Measurements from ENCODE around the gene ASCC3.

The ASCC3 gene

DNA sequence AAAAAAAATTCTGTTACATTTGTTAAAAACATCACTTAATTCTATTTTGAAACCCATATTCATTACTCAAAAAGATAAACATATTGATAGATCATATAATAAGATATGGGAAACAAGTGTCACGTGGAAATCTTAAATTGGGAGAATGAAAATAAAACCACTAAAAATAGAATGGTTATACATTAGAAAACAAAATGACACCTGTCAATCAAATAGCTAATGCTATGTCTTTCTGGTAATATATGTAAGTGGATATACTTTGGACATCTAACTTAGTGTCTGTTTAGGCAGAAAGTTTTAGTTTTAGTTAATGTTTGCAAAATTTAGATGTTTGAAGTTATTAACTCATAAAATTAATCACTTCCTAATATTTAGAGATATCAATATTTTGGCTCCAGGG is 321.3 kb downstream of the ASCC3 start:
- Histone ChIP-seq H3K4me1 (ENCODE audit: control insufficient read depth, insufficient read depth, low read length) (no peaks in the 10 kb centered on the region), H3K9me3 (ENCODE audit: control insufficient read depth, insufficient read depth, low read length) (no peaks in the 10 kb centered on the region), H3K27me3 (ENCODE audit: control insufficient read depth, insufficient read depth, low read length) (no peaks in the 10 kb centered on the region), H3K36me3 (ENCODE audit: control insufficient read depth, insufficient read depth, low read length) (no peaks in the 10 kb centered on the region), H3K4me3 (ENCODE audit: low read length) (no peak overlapping the region), H3K27ac (ENCODE audit: low read length) (no peak overlapping the region)
- WGBS (ENCODE audit: insufficient coverage, insufficient read length): no CpG with 5 or more reads among the region's 1 CpG
- no peak for DNase-seq (ENCODE audit: low read depth, low spot score)

DNA sequence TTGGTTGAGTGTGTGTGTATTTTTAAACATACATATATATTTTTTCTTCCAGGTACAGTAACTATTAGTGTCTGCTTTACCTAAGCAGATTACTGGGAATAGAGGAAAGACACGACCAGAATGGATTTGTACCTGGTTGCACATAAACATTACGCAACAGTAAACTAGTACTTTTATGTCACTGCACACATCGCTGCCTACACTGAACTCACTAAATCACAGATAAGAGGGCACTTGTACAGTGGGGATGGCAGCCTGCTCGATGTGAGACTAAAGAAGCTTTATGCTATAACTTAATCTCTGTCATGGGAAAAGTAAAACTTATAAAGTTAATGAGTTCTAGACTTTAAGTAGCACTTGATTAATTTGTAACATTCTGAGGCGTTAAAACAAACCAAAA is 326.9 kb downstream of the ASCC3 start:
- Histone ChIP-seq H3K9me3 (ENCODE audit: control insufficient read depth, insufficient read depth, low read length) (no peaks in the 10 kb centered on the region), H3K27ac (ENCODE audit: low read length) (no peak overlapping the region), H3K36me3 (ENCODE audit: control insufficient read depth, insufficient read depth, low read length) (no peaks in the 10 kb centered on the region), H3K27me3 (ENCODE audit: control insufficient read depth, insufficient read depth, low read length) (no peaks in the 10 kb centered on the region), H3K4me3 (ENCODE audit: low read length) (no peak overlapping the region), H3K4me1 (ENCODE audit: control insufficient read depth, insufficient read depth, low read length) (no peaks in the 10 kb centered on the region)
- DNase-seq (ENCODE audit: low read depth, low spot score): no peak
- no CpG with 5 or more reads among the region's 5 CpGs for WGBS (ENCODE audit: insufficient coverage, insufficient read length)

DNA sequence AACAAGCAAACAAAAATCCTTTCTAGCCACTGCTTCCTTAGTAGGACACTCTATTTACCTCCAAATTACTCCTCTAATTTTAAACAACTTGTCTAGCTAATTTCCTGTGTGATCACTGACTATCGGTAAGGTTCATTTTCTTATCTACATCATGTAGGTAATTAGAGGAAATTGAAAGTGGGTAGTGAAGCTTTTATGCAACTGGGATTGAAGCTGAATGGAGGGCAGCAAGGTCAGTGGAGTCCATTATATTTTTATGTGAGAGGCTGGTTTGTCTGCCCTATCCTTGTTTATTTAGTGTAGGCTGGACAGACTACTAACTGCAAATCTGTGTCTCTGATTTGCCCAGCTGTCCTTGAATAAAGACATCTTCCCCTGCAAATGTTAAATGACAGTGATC is 327.9 kb downstream of the ASCC3 start:
- no peaks in the 10 kb centered on the region for H3K36me3 ChIP-seq (ENCODE audit: control insufficient read depth, insufficient read depth, low read length)
- no peak overlapping the region for H3K4me3 ChIP-seq (ENCODE audit: low read length)
- H3K27me3 ChIP-seq (ENCODE audit: control insufficient read depth, insufficient read depth, low read length): no peaks in the 10 kb centered on the region
- DNase-seq (ENCODE audit: low read depth, low spot score): no peak
- no CpG with 5 or more reads among the region's 1 CpG for WGBS (ENCODE audit: insufficient coverage, insufficient read length)
- H3K27ac ChIP-seq (ENCODE audit: low read length): no peak overlapping the region
- H3K9me3 ChIP-seq (ENCODE audit: control insufficient read depth, insufficient read depth, low read length): no peaks in the 10 kb centered on the region
- no peaks in the 10 kb centered on the region for H3K4me1 ChIP-seq (ENCODE audit: control insufficient read depth, insufficient read depth, low read length)

DNA sequence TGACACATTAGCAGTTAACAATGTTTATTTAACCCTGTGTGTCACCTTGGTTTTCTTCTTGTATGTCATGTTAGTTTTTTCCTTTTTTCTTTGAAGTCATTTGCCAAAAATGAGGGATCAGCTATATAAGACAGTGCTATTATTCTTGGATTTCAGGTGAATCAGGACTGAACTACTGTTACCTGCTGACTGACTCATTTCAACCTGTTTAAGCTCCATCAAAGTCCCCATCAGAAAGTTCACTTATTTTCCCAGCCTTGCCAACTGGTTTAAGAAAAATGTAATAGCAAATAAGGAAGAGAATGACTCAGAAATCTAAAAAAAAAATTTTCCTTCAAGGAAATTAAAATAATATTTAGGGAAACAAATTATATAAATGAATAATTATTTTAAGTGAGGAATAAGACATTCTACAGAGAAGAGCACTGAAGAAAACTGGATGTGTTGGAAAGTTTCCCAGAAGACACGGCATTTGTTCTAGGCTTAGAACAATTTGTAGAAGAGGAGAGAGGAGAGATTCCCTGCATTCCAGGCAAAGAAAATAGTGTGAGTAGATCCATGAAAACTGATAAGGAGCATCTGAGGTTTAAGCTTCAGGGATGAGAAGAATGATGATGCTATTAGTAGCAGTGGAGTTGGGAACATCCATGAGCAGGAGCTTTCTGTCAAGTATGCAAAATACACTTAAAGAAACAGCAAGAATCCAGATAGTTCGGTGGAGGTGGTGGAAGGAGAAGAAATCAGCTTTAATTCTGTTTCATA is 331.5 kb downstream of the ASCC3 start:
- DNase-seq (ENCODE audit: low read depth, low spot score): no peak
- Histone ChIP-seq H3K36me3 (ENCODE audit: control insufficient read depth, insufficient read depth, low read length) (no peaks in the 10 kb centered on the region), H3K9me3 (ENCODE audit: control insufficient read depth, insufficient read depth, low read length) (no peaks in the 10 kb centered on the region), H3K27ac (ENCODE audit: low read length) (no peak overlapping the region), H3K27me3 (ENCODE audit: control insufficient read depth, insufficient read depth, low read length) (no peaks in the 10 kb centered on the region), H3K4me3 (ENCODE audit: low read length) (no peak overlapping the region), H3K4me1 (ENCODE audit: control insufficient read depth, insufficient read depth, low read length) (no peaks in the 10 kb centered on the region)
- no CpG with 5 or more reads among the region's 2 CpGs for WGBS (ENCODE audit: insufficient coverage, insufficient read length)

DNA sequence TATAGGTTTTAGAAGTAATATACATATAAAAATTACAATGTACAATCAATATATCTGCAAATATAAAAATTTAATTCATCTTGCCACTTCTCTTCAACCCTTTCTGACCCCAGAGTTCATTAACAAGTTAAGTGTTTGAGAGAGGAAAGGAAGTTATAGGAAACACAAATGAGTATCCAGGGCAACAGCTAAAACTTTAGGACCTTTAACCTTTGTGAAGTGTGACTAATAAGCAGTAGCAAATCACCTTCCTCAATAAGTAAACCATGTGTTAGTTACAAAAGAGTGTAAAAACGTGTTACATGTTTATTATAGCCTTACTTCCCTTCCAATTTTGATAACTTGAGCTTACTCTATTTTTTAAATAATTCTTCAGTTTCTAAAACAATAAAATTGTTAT is 343.0 kb downstream of the ASCC3 start:
- H3K4me1 ChIP-seq (ENCODE audit: control insufficient read depth, insufficient read depth, low read length): no peaks in the 10 kb centered on the region
- no peak for DNase-seq (ENCODE audit: low read depth, low spot score)
- no CpG with 5 or more reads among the region's 1 CpG for WGBS (ENCODE audit: insufficient coverage, insufficient read length)

DNA sequence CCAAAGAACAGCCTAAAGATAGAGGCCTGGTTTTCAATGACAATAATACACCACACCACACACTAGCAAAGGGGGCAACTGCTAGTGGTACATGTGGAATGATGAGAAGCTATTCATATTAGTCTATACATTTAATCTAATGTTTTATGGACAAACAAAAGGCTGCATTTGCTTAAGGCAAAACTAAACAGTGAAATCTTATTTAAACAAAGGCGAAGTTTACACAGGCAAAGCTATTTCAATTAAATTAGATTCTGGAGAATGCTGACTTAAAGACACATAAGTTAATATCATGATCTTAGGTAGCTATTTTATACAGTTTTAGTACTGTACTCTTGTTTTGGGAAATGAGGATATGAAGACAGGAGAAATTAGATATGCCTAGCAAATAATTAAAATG is 362.5 kb downstream of the ASCC3 start:
- WGBS (ENCODE audit: insufficient coverage, insufficient read length): no CpG with 5 or more reads among the region's 1 CpG
- Histone ChIP-seq H3K4me1 (ENCODE audit: control insufficient read depth, insufficient read depth, low read length) (no peaks in the 10 kb centered on the region), H3K4me3 (ENCODE audit: low read length) (no peak overlapping the region), H3K27me3 (ENCODE audit: control insufficient read depth, insufficient read depth, low read length) (no peaks in the 10 kb centered on the region), H3K27ac (ENCODE audit: low read length) (no peak overlapping the region), H3K9me3 (ENCODE audit: control insufficient read depth, insufficient read depth, low read length) (no peaks in the 10 kb centered on the region), H3K36me3 (ENCODE audit: control insufficient read depth, insufficient read depth, low read length) (no peaks in the 10 kb centered on the region)
- no peak for DNase-seq (ENCODE audit: low read depth, low spot score)

More for the DNA sequence above, 343.0 kb downstream of the ASCC3 start:
- H3K27ac ChIP-seq (ENCODE audit: low read length): no peak overlapping the region
- no peak overlapping the region for H3K4me3 ChIP-seq (ENCODE audit: low read length)
- no peaks in the 10 kb centered on the region for H3K9me3 ChIP-seq (ENCODE audit: control insufficient read depth, insufficient read depth, low read length)
- no peaks in the 10 kb centered on the region; the same call in 1 of the 2 replicates for H3K36me3 ChIP-seq (ENCODE audit: control insufficient read depth, insufficient read depth, low read length)
- H3K27me3 ChIP-seq (ENCODE audit: control insufficient read depth, insufficient read depth, low read length): no peaks in the 10 kb centered on the region

DNA sequence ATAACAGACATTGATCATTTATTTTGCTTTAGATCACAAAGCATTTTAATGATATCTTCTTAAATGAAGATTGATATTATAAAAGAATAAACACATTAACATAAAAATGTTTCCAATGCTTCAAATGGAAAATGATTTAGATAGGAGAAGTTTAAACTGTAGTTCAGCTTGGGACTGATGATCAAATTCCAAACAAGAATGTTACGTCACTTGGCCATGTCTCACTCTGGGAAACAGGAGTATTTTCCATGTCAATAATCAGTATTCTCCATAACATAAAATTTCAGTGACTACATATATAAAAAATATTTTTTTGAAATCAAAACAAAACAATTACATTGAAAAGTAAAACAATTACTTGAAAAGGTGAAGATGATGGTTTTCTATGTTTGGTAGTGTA is 363.5 kb downstream of the ASCC3 start:
- no peaks in the 10 kb centered on the region for H3K27me3 ChIP-seq (ENCODE audit: control insufficient read depth, insufficient read depth, low read length)

DNA sequence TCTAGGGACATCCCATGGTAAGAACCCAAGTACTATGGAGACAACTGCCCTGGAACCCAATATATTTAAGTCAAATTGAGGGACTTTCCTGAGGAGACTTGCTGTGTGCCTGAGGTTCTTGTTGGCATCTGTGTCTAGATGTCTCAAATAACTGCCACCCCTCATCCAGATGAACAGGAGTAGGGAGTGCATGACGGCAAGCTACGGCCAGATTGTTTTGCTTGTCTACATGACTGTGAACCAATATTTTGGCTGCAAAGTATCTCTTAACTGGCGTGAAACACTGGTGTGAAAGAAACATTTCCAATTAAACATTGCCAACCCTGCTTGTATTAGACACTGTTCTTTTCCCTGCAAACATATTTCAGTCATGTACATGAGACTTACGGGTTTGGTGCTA is 364.0 kb downstream of the ASCC3 start:
- WGBS (ENCODE audit: insufficient coverage, insufficient read length): no CpG with 5 or more reads among the region's 4 CpGs
- Histone ChIP-seq H3K9me3 (ENCODE audit: control insufficient read depth, insufficient read depth, low read length) (no peaks in the 10 kb centered on the region), H3K36me3 (ENCODE audit: control insufficient read depth, insufficient read depth, low read length) (no peaks in the 10 kb centered on the region), H3K4me1 (ENCODE audit: control insufficient read depth, insufficient read depth, low read length) (no peaks in the 10 kb centered on the region), H3K27ac (ENCODE audit: low read length) (no peak overlapping the region), H3K27me3 (ENCODE audit: control insufficient read depth, insufficient read depth, low read length) (no peaks in the 10 kb centered on the region), H3K4me3 (ENCODE audit: low read length) (no peak overlapping the region)
- no peak for DNase-seq (ENCODE audit: low read depth, low spot score)

More for the DNA sequence above, 363.5 kb downstream of the ASCC3 start:
- no CpG with 5 or more reads among the region's 1 CpG for WGBS (ENCODE audit: insufficient coverage, insufficient read length)
- H3K36me3 ChIP-seq (ENCODE audit: control insufficient read depth, insufficient read depth, low read length): no peaks in the 10 kb centered on the region
- H3K4me1 ChIP-seq (ENCODE audit: control insufficient read depth, insufficient read depth, low read length): no peaks in the 10 kb centered on the region
- no peak overlapping the region for H3K4me3 ChIP-seq (ENCODE audit: low read length)
- H3K9me3 ChIP-seq (ENCODE audit: control insufficient read depth, insufficient read depth, low read length): no peaks in the 10 kb centered on the region
- no peak overlapping the region for H3K27ac ChIP-seq (ENCODE audit: low read length)
- no peak for DNase-seq (ENCODE audit: low read depth, low spot score)

DNA sequence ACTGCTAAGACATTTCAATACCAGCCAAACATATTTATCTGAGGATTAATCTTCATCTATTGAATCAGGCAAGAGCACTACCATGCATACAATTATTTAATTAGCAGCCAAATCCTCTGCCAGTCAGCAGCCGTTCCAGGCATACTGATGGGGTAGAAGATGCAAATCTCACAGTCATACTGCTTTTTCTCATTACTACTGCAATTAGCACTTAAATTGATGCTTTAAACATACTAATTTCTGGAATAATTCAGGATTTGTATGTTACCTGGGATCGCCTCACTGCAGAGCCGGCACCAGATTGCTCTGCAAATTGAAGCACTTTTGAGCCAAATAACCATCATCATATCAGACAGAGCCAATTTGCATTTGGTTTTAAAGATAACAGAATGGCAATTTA is 366.5 kb downstream of the ASCC3 start:
- H3K9me3 ChIP-seq (ENCODE audit: control insufficient read depth, insufficient read depth, low read length): no peaks in the 10 kb centered on the region
- H3K4me3 ChIP-seq (ENCODE audit: low read length): no peak overlapping the region
- H3K27me3 ChIP-seq (ENCODE audit: control insufficient read depth, insufficient read depth, low read length): no peaks in the 10 kb centered on the region
- no peaks in the 10 kb centered on the region for H3K36me3 ChIP-seq (ENCODE audit: control insufficient read depth, insufficient read depth, low read length)
- H3K27ac ChIP-seq (ENCODE audit: low read length): no peak overlapping the region
- no CpG with 5 or more reads among the region's 3 CpGs for WGBS (ENCODE audit: insufficient coverage, insufficient read length)
- no peak for DNase-seq (ENCODE audit: low read depth, low spot score)
- no peaks in the 10 kb centered on the region for H3K4me1 ChIP-seq (ENCODE audit: control insufficient read depth, insufficient read depth, low read length)

DNA sequence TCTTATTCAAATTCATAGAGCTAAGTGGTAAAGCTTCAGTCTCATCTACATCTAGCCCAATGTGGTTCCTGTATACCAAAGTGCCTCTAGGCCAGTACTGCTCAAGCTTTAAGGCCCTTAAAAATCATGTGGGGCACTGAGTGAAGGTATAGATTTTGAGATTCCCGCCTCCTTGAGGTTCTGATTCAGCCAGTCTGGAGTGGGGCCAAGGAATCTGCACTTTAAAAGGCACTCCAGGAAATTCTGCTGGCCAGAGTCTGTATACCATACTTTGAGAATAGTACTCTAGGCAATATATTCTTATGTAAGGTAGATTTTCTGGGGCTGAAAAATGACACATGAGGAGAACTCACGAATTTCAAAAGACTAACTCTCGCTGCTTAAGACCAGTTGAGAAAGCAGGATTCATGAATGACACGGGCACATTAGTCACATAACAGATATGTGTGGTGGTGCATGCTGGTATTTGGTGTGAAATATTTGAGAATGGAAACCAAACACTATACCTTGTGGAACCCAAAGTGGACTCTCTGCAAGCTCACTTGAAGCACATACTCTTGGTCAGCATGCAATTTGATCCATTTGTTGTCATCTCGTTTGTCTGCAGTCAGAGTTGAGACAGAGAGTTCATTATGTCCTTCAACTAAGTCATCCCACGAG is 368.8 kb downstream of the ASCC3 start:
- H3K36me3 ChIP-seq (ENCODE audit: control insufficient read depth, insufficient read depth, low read length): no peaks in the 10 kb centered on the region; the same call in 1 of the 2 replicates

DNA sequence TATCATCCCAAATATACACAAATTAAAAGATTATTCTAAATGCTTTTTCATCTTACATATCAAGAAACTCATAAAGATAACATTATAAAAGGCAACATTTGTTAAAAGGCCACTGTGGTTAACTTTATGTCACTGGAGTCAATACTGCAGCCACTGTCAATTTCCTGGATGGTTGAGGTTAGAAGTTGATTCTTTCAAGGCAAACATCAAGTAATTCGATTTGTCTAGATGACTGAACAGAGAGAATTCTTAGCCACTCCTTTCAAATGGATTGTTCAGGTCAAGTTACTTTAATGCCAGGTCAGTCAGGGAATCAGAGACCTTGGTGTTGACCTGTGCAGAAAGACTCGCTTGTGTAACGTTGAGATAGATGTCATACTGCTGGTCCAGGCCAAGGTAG is 372.0 kb downstream of the ASCC3 start:
- Histone ChIP-seq H3K9me3 (ENCODE audit: control insufficient read depth, insufficient read depth, low read length) (no peaks in the 10 kb centered on the region), H3K4me1 (ENCODE audit: control insufficient read depth, insufficient read depth, low read length) (no peaks in the 10 kb centered on the region), H3K27me3 (ENCODE audit: control insufficient read depth, insufficient read depth, low read length) (no peaks in the 10 kb centered on the region), H3K27ac (ENCODE audit: low read length) (no peak overlapping the region), H3K4me3 (ENCODE audit: low read length) (no peak overlapping the region), H3K36me3 (ENCODE audit: control insufficient read depth, insufficient read depth, low read length) (no peaks in the 10 kb centered on the region; the same call in 1 of the 2 replicates)
- DNase-seq (ENCODE audit: low read depth, low spot score): no peak
- no CpG with 5 or more reads among the region's 3 CpGs for WGBS (ENCODE audit: insufficient coverage, insufficient read length)

More for the DNA sequence above, 368.8 kb downstream of the ASCC3 start:
- no peak overlapping the region for H3K4me3 ChIP-seq (ENCODE audit: low read length)
- H3K4me1 ChIP-seq (ENCODE audit: control insufficient read depth, insufficient read depth, low read length): no peaks in the 10 kb centered on the region
- no peaks in the 10 kb centered on the region for H3K27me3 ChIP-seq (ENCODE audit: control insufficient read depth, insufficient read depth, low read length)
- H3K9me3 ChIP-seq (ENCODE audit: control insufficient read depth, insufficient read depth, low read length): no peaks in the 10 kb centered on the region
- no peak for DNase-seq (ENCODE audit: low read depth, low spot score)
- no CpG with 5 or more reads among the region's 6 CpGs for WGBS (ENCODE audit: insufficient coverage, insufficient read length)
- no peak overlapping the region for H3K27ac ChIP-seq (ENCODE audit: low read length)

All from iPS DF 6.9 (cell line).